ENCODE results near the gene ANKS1B.

DNA sequence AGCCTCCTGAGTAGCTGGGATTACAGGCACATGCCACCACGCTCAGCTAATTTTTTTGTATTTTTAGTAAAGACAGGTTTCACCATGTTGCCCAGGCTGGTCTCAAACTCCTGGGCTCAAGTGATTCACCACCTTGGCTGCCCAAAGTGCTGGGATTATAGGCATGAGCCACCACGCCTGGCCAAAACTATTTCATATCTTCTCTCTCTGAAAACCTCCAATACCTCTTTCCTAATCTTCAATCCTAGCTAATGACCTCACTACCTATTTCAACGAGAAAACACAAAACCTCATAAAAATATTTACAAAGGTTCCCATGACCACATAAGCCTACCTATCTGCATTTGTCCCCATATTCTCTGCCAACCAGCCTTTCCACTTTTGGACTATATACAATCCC lies 32.3 kb upstream of the ANKS1B start:
- TF ChIP-seq OSR1 (CRISPR knock-in tag; IDR thresholded peaks at IDR 0.05) (no peak), ZNF8 (CRISPR knock-in tag; IDR thresholded peaks at IDR 0.05) (no peak), POU6F1 (CRISPR knock-in tag; IDR thresholded peaks at IDR 0.05; ENCODE audit: borderline replicate concordance, low read depth) (no peak), ARNTL (CRISPR knock-in tag; IDR thresholded peaks at IDR 0.05; ENCODE audit: borderline replicate concordance, low read depth) (no peak), PATZ1 (CRISPR knock-in tag; IDR thresholded peaks at IDR 0.05; ENCODE audit: borderline replicate concordance) (no peak), SNAI2 (CRISPR knock-in tag; IDR thresholded peaks at IDR 0.05) (no peak), ESRRG (CRISPR knock-in tag; IDR thresholded peaks at IDR 0.05) (no peak), ISL1 (CRISPR knock-in tag; IDR thresholded peaks at IDR 0.05) (no peak)
- TF ChIP-seq, protein P1, sequence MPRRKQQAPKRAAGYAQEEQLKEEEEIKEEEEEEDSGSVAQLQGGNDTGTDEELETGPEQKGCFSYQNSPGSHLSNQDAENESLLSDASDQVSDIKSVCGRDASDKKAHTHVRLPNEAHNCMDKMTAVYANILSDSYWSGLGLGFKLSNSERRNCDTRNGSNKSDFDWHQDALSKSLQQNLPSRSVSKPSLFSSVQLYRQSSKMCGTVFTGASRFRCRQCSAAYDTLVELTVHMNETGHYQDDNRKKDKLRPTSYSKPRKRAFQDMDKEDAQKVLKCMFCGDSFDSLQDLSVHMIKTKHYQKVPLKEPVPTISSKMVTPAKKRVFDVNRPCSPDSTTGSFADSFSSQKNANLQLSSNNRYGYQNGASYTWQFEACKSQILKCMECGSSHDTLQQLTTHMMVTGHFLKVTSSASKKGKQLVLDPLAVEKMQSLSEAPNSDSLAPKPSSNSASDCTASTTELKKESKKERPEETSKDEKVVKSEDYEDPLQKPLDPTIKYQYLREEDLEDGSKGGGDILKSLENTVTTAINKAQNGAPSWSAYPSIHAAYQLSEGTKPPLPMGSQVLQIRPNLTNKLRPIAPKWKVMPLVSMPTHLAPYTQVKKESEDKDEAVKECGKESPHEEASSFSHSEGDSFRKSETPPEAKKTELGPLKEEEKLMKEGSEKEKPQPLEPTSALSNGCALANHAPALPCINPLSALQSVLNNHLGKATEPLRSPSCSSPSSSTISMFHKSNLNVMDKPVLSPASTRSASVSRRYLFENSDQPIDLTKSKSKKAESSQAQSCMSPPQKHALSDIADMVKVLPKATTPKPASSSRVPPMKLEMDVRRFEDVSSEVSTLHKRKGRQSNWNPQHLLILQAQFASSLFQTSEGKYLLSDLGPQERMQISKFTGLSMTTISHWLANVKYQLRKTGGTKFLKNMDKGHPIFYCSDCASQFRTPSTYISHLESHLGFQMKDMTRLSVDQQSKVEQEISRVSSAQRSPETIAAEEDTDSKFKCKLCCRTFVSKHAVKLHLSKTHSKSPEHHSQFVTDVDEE (CRISPR knock-in tag; IDR thresholded peaks at IDR 0.05): no peak
